Astrocyte (in vitro differentiated cells and primary cell): ENCODE results near the gene TGM3. TPM values are rescaled to one million over a fixed set of nuclear protein-coding genes. Genes with fewer than 3 reads are reported as not detected.

Source experiments
- DNase-seq: peaks from one replicate; pipeline ENCODE4 v3.0.0-alpha.2; 2010; ENCODE audit warnings: low read depth
- FAIRE-seq: peaks from 2 replicates; lab custom pipeline; 2011; peaks lifted over from hg19 to GRCh38; lab: Jason Lieb, UNC
- H2AFZ ChIP-seq: 2 replicates; pipeline ENCODE4 v1.6.0; 2012; ENCODE audit warnings: low read depth, low read length, inconsistent platforms
- H3K27ac ChIP-seq: 2 replicates; pipeline ENCODE4 v1.5.1; 2011; ENCODE audit warnings: low read depth, low read length, inconsistent platforms
- H3K27me3 ChIP-seq: 2 replicates; pipeline ENCODE4 v1.6.0; 2011; ENCODE audit warnings: low read length, inconsistent platforms; ENCODE audit not compliant: insufficient read depth
- H3K36me3 ChIP-seq: 2 replicates; pipeline ENCODE4 v1.5.1; 2011; ENCODE audit warnings: low read length, inconsistent platforms; ENCODE audit not compliant: insufficient read depth
- H3K4me1 ChIP-seq: 2 replicates; pipeline ENCODE4 v1.5.1; 2011; ENCODE audit warnings: low read length, inconsistent platforms; ENCODE audit not compliant: insufficient read depth
- H3K4me2 ChIP-seq: 2 replicates; pipeline ENCODE4 v1.6.0; 2012; ENCODE audit warnings: low read length, inconsistent platforms
- H3K4me3 ChIP-seq: 2 replicates; pipeline ENCODE4 v1.5.1; 2011; ENCODE audit warnings: low read depth, mild to moderate bottlenecking, low read length, inconsistent platforms; ENCODE audit not compliant: insufficient read depth
- H3K79me2 ChIP-seq: 2 replicates; pipeline ENCODE4 v1.6.0; 2012; ENCODE audit warnings: mild to moderate bottlenecking, low read length, inconsistent platforms; ENCODE audit not compliant: insufficient read depth
- H3K9ac ChIP-seq: 2 replicates; pipeline ENCODE4 v1.6.0; 2012; ENCODE audit warnings: mild to moderate bottlenecking, low read length, inconsistent platforms
- H3K9me3 ChIP-seq: 2 replicates; pipeline ENCODE4 v1.5.1; 2012; ENCODE audit warnings: low read depth, mild to moderate bottlenecking, low read length, inconsistent platforms; ENCODE audit not compliant: insufficient read depth
- H4K20me1 ChIP-seq: 2 replicates; pipeline ENCODE4 v1.6.0; 2012; ENCODE audit warnings: low read length, inconsistent platforms; ENCODE audit not compliant: insufficient read depth
- H3K27ac Mint-ChIP-seq: one replicate; pipeline ENCODE4 v1.8.0; 2021; ENCODE audit warnings: mild to moderate bottlenecking, mixed read lengths; ENCODE audit not compliant: unreplicated experiment
- H3K27me3 Mint-ChIP-seq: one replicate; pipeline ENCODE4 v1.8.0; 2021; ENCODE audit warnings: low read depth, mixed read lengths; ENCODE audit not compliant: unreplicated experiment
- H3K36me3 Mint-ChIP-seq: one replicate; pipeline ENCODE4 v1.8.0; 2021; ENCODE audit warnings: low read depth, mixed read lengths; ENCODE audit not compliant: unreplicated experiment
- H3K4me1 Mint-ChIP-seq: one replicate; pipeline ENCODE4 v1.8.0; 2021; ENCODE audit warnings: low read depth, mixed read lengths; ENCODE audit not compliant: unreplicated experiment
- H3K4me3 Mint-ChIP-seq: one replicate; pipeline ENCODE4 v1.8.0; 2021; ENCODE audit warnings: mild to moderate bottlenecking, moderate library complexity, mixed read lengths; ENCODE audit not compliant: unreplicated experiment
- H3K9me3 Mint-ChIP-seq: one replicate; pipeline ENCODE4 v1.8.0; 2021; ENCODE audit warnings: mild to moderate bottlenecking, mixed read lengths; ENCODE audit not compliant: unreplicated experiment
- CTCF ChIP-seq: IDR thresholded peaks from 2 replicates; pipeline ENCODE4 v1.5.1; 2011; ENCODE audit warnings: low read depth, mild to moderate bottlenecking, inconsistent platforms, low read length, moderate library complexity; ENCODE audit not compliant: insufficient read depth
- EZH2 ChIP-seq: IDR thresholded peaks from 2 replicates; pipeline ENCODE4 v1.6.1; 2012; ENCODE audit warnings: mild to moderate bottlenecking, low read length, inconsistent platforms; ENCODE audit not compliant: insufficient read depth
- total RNA-seq: library from RNA; stranded (reverse); gene quantifications from 2 replicates; pipeline ENCODE4 v1.2.1, GENCODE V29; 2021

TGM3 gene
- total RNA-seq, 1 donor from 2014 or later, result not detected

GRCh38 chr20:2307136-2307535 is 11.3 kb downstream of the TGM3 start:
- Mint-ChIP-seq H3K27ac (no peak overlapping the region), H3K4me1 (no peaks in the 10 kb centered on the region), H3K4me3 (no peak overlapping the region), H3K27me3 (peaks cover 54% of the 10 kb centered on the region), H3K36me3 (no peaks in the 10 kb centered on the region), H3K9me3 (peaks cover 5% of the 10 kb centered on the region)
- no peak for DNase-seq
- Histone ChIP-seq H3K79me2 (no peaks in the 10 kb centered on the region), H3K36me3 (no peaks in the 10 kb centered on the region), H3K4me1 (no peaks in the 10 kb centered on the region), H4K20me1 (no peaks in the 10 kb centered on the region), H3K4me2 (no peak overlapping the region), H3K9me3 (no peaks in the 10 kb centered on the region), H2AFZ (no peak overlapping the region), H3K4me3 (no peak overlapping the region), H3K9ac (no peak overlapping the region), H3K27me3 (no peaks in the 10 kb centered on the region), H3K27ac (no peak overlapping the region)
- no peak for FAIRE-seq
- no peak for TF ChIP-seq CTCF
- no peak for TF ChIP-seq EZH2

- Mint-ChIP-seq H3K4me1 (peaks cover 3% of the 10 kb centered on the region), H3K27ac (no peak overlapping the region), H3K4me3 (no peak overlapping the region), H3K27me3 (peaks cover 28% of the 10 kb centered on the region), H3K9me3 (peaks cover 5% of the 10 kb centered on the region), H3K36me3 (no peaks in the 10 kb centered on the region)
- Histone ChIP-seq H3K36me3 (no peaks in the 10 kb centered on the region), H3K27ac (no peak overlapping the region), H3K9ac (no peak overlapping the region), H3K27me3 (no peaks in the 10 kb centered on the region), H3K9me3 (no peaks in the 10 kb centered on the region), H3K4me3 (no peak overlapping the region), H3K4me1 (peaks cover 8% of the 10 kb centered on the region), H4K20me1 (no peaks in the 10 kb centered on the region), H2AFZ (no peak overlapping the region), H3K79me2 (no peaks in the 10 kb centered on the region), H3K4me2 (no peak overlapping the region)
- FAIRE-seq (no peak), DNase-seq (no peak)
- TF ChIP-seq EZH2, result no peak
- TF ChIP-seq CTCF, result no peak
Measured at GRCh38 chr20:2311329-2311728, 15.5 kb downstream of the TGM3 start.

GRCh38 chr20:2312876-2313275 is 17.1 kb downstream of the TGM3 start:
- H3K9me3 Mint-ChIP-seq, result peaks cover 5% of the 10 kb centered on the region
- Histone ChIP-seq H3K27me3 (no peaks in the 10 kb centered on the region), H3K79me2 (no peaks in the 10 kb centered on the region), H3K9ac (no peak overlapping the region), H3K4me1 (peaks cover 8% of the 10 kb centered on the region), H3K4me2 (no peak overlapping the region), H3K9me3 (no peaks in the 10 kb centered on the region), H3K27ac (no peak overlapping the region), H2AFZ (no peak overlapping the region), H3K36me3 (no peaks in the 10 kb centered on the region), H4K20me1 (no peaks in the 10 kb centered on the region), H3K4me3 (no peak overlapping the region)
- no peak for FAIRE-seq
- no peaks in the 10 kb centered on the region for H3K36me3 Mint-ChIP-seq
- DNase-seq, result no peak
- H3K27ac Mint-ChIP-seq, result no peak overlapping the region
- H3K27me3 Mint-ChIP-seq, result peaks cover 18% of the 10 kb centered on the region
- peaks cover 3% of the 10 kb centered on the region for H3K4me1 Mint-ChIP-seq
- no peak overlapping the region for H3K4me3 Mint-ChIP-seq
- TF ChIP-seq CTCF (no peak), EZH2 (no peak)
